HCT116 (cell line): Measurements from ENCODE around the gene TAF6. TPM values are rescaled to one million over a fixed set of nuclear protein-coding genes. Genes with fewer than 3 reads are reported as not detected.

Source experiments
- ATAC-seq: fragments of 200-7000 bp; cut with Tn5 transposase; 2 replicates; pipeline ENCODE4 v1.9.1; 2020; ENCODE audit warnings: mild to moderate bottlenecking, moderate library complexity
- BruUV-seq: library from RNA; stranded (reverse); fragments of 400-500 nt; replicated peaks from 2 replicates; lab custom pipeline; 2021; lab: Mats Ljungman, UMichigan
- CTCF ChIA-PET: fragments of 300-600 bp; sonication (Branson Sonifier 250); formaldehyde crosslinking; loops from one replicate; lab custom pipeline; 2021; ENCODE audit warnings: antibody characterized with exemption; lab: Charles Lee
- POLR2A ChIA-PET: fragments of 300-600, 350-600 bp; sonication (Branson Sonifier 250); formaldehyde crosslinking; loops from one replicate; lab custom pipeline; 2021; ENCODE audit warnings: antibody characterized with exemption; lab: Charles Lee
- RAD21 ChIA-PET, 2 experiments: fragments of 300-600 bp; sonication (Branson Sonifier 250); formaldehyde crosslinking; loops; one replicate each; lab custom pipeline; 2023; ENCODE audit warnings: low total read pairs in 2 of 2; ENCODE audit not compliant: uncharacterized antibody in 2 of 2, unreplicated experiment in 2 of 2, low non-redundant PET in 1 of 2; lab: Charles Lee
- DNase-seq: peaks from one replicate; pipeline ENCODE4 v3.0.0-alpha.2; 2010; ENCODE audit warnings: low read depth, low spot score
- H2AFZ ChIP-seq: fragments of 200-600 bp; shearing (Covaris generic), sonication (generic); 2 replicates; pipeline ENCODE4 v1.6.1; 2017; ENCODE audit warnings: low read depth, mixed run types, mixed read lengths, antibody characterized with exemption, low read length; ENCODE audit not compliant: poor library complexity, severe bottlenecking
- H3K27ac ChIP-seq: 2 replicates; pipeline ENCODE4 v1.5.1; 2012; ENCODE audit warnings: low read depth, low read length
- H3K27me3 ChIP-seq: fragments of 200-600 bp; sonication (generic); 2 replicates; pipeline ENCODE4 v1.6.1; 2016; ENCODE audit warnings: mixed run types, low read length, mixed read lengths; ENCODE audit not compliant: insufficient read depth
- H3K36me3 ChIP-seq, 2 experiments: fragments of 200-500 bp in 1 of 2; fragments of 200-600 bp in 1 of 2; sonication (Bioruptor generic) in 1 of 2; sonication (generic) in 1 of 2; 2 replicates each; pipeline versions ENCODE4 v1.5.1 to v1.6.1; 2014 to 2016; ENCODE audit warnings: low read length in 2 of 2, inconsistent platforms in 1 of 2, mixed read lengths in 1 of 2, mixed run types in 1 of 2; ENCODE audit not compliant: insufficient read depth in 2 of 2, control insufficient read depth in 1 of 2
- H3K4me1 ChIP-seq, 2 experiments: fragments of 200-600 bp in 1 of 2; sonication (generic) in 1 of 2; 2 replicates each; pipeline versions ENCODE4 v1.5.1 to v1.6.1; 2012 to 2017; ENCODE audit warnings: low read length in 2 of 2, inconsistent platforms in 1 of 2, mild to moderate bottlenecking in 1 of 2, mixed read lengths in 1 of 2, mixed run types in 1 of 2, moderate library complexity in 1 of 2; ENCODE audit not compliant: insufficient read depth in 2 of 2, control insufficient read depth in 1 of 2
- H3K4me2 ChIP-seq: fragments of 200-600 bp; sonication (generic); 2 replicates; pipeline ENCODE4 v1.6.1; 2017; ENCODE audit warnings: mixed run types, low read length, mixed read lengths
- H3K4me3 ChIP-seq, 2 experiments: fragments of 200-600 bp in 1 of 2; sonication (generic) in 1 of 2; replicated peaks in 1 of 2; 2 replicates each; pipeline ENCODE4 v1.5.1; 2011 to 2016; ENCODE audit warnings: low read length in 2 of 2, control low read depth in 1 of 2, low read depth in 1 of 2, mild to moderate bottlenecking in 1 of 2, mixed read lengths in 1 of 2, mixed run types in 1 of 2
- H3K79me2 ChIP-seq: fragments of 200-600 bp; sonication (generic); 2 replicates; pipeline ENCODE4 v1.6.1; 2017; ENCODE audit warnings: mild to moderate bottlenecking, mixed run types, low read length, moderate library complexity, mixed read lengths; ENCODE audit not compliant: insufficient read depth
- H3K9ac ChIP-seq: fragments of 200-600 bp; sonication (generic); 2 replicates; pipeline ENCODE4 v1.6.1; 2016; ENCODE audit warnings: low read length, mixed read lengths
- H3K9me2 ChIP-seq: fragments of 200-600 bp; sonication (generic), shearing (Covaris generic); 2 replicates; pipeline ENCODE4 v1.6.1; 2017; ENCODE audit warnings: mixed run types, mild to moderate bottlenecking, moderate library complexity; ENCODE audit not compliant: insufficient read depth
- H3K9me3 ChIP-seq, 2 experiments: fragments of 200-500 bp in 1 of 2; fragments of 200-600 bp in 1 of 2; sonication (Bioruptor generic) in 1 of 2; sonication (generic) in 1 of 2; 2 replicates each; pipeline ENCODE4 v1.6.1; 2014 to 2017; ENCODE audit warnings: low read length in 2 of 2, mixed read lengths in 2 of 2, inconsistent platforms in 1 of 2, low read depth in 1 of 2, mild to moderate bottlenecking in 1 of 2, mixed run types in 1 of 2, moderate library complexity in 1 of 2; ENCODE audit not compliant: control insufficient read depth in 1 of 2, insufficient read depth in 1 of 2
- H4K20me1 ChIP-seq: fragments of 200-600 bp; sonication (generic), shearing (Covaris generic); 2 replicates; pipeline ENCODE4 v1.6.1; 2017; ENCODE audit warnings: mixed run types, mild to moderate bottlenecking, moderate library complexity; ENCODE audit not compliant: insufficient read depth
- CBX3 ChIP-seq: IDR thresholded peaks from 2 replicates; pipeline ENCODE4 v1.6.1; 2012; ENCODE audit warnings: low read depth
- CEBPB ChIP-seq: IDR thresholded peaks from 2 replicates; pipeline ENCODE4 v1.6.1; 2012; ENCODE audit warnings: low read depth
- EGR1 ChIP-seq: IDR thresholded peaks from 2 replicates; pipeline ENCODE4 v1.6.1; 2012; ENCODE audit warnings: low read depth
- EZH2phosphoT487 ChIP-seq: fragments of 200-600 bp; IDR thresholded peaks from 2 replicates; pipeline ENCODE4 v1.6.1; 2018; ENCODE audit warnings: antibody characterized with exemption, borderline replicate concordance
- POLR2AphosphoS5 ChIP-seq: IDR thresholded peaks from 2 replicates; pipeline ENCODE4 v1.6.1; 2011; ENCODE audit warnings: mild to moderate bottlenecking, low read depth, low read length, moderate library complexity
- RAD21 ChIP-seq: IDR thresholded peaks from 2 replicates; pipeline ENCODE4 v1.6.1; 2012; ENCODE audit warnings: low read depth, mild to moderate bottlenecking
- SIN3A ChIP-seq: IDR thresholded peaks from 2 replicates; pipeline ENCODE4 v1.6.1; 2012; ENCODE audit warnings: low read depth
- SP1 ChIP-seq: IDR thresholded peaks from 2 replicates; pipeline ENCODE4 v1.6.1; 2012; ENCODE audit warnings: low read depth
- SRF ChIP-seq: IDR thresholded peaks from 2 replicates; pipeline ENCODE4 v1.6.1; 2012; ENCODE audit warnings: low read depth
- TCF7L2 ChIP-seq: IDR thresholded peaks from 2 replicates; pipeline ENCODE4 v1.7.0; 2011; ENCODE audit warnings: borderline replicate concordance, inconsistent platforms; ENCODE audit not compliant: insufficient read depth, insufficient read length; ENCODE audit errors: extremely low read depth
- ZFX ChIP-seq: fragments of 450-650 bp; IDR thresholded peaks from 2 replicates; pipeline ENCODE4 v1.6.1; 2017
- ZNF274 ChIP-seq: fragments of 200-500 bp; sonication (Bioruptor generic); IDR thresholded peaks from 2 replicates; pipeline ENCODE4 v1.6.1; 2014; ENCODE audit warnings: mild to moderate bottlenecking, low read depth, low read length, inconsistent platforms
- intact Hi-C: fragments of 100-400 bp; cut with micrococcal nuclease; formaldehyde crosslinking; loops from 2 replicates; pipeline ENCODE4 v1.10.0; 2022
- total RNA-seq: library from RNA; stranded (reverse); gene quantifications from one replicate; pipeline ENCODE4 v1.2.1, GENCODE V29; 2021; ENCODE audit not compliant: unreplicated experiment
- TF ChIP-seq, protein P1 (sequence below): IDR thresholded peaks from 2 replicates; pipeline ENCODE4 v1.6.1; 2012; ENCODE audit warnings: low read depth
- TF ChIP-seq, protein P2 (sequence below), 3 experiments: fragments of 200-600 bp in 1 of 3; sonication (generic) in 1 of 3; IDR thresholded peaks in 2 of 3; conservative IDR thresholded peaks in 1 of 3; 2 replicates each; pipeline ENCODE4 v1.5.1; 2012 to 2017; ENCODE audit warnings: low read depth in 2 of 3, low read length in 2 of 3, antibody characterized with exemption in 1 of 3, borderline replicate concordance in 1 of 3, control low read depth in 1 of 3, mild to moderate bottlenecking in 1 of 3, mixed read lengths in 1 of 3, mixed run types in 1 of 3, moderate library complexity in 1 of 3; ENCODE audit not compliant: insufficient read depth in 1 of 3
- TF ChIP-seq, protein P3 (sequence below): IDR thresholded peaks from 2 replicates; pipeline ENCODE4 v1.6.1; 2012

The TAF6 gene
- total RNA-seq, 1 experiment from 2014 or later: 67.4 TPM

DNA sequence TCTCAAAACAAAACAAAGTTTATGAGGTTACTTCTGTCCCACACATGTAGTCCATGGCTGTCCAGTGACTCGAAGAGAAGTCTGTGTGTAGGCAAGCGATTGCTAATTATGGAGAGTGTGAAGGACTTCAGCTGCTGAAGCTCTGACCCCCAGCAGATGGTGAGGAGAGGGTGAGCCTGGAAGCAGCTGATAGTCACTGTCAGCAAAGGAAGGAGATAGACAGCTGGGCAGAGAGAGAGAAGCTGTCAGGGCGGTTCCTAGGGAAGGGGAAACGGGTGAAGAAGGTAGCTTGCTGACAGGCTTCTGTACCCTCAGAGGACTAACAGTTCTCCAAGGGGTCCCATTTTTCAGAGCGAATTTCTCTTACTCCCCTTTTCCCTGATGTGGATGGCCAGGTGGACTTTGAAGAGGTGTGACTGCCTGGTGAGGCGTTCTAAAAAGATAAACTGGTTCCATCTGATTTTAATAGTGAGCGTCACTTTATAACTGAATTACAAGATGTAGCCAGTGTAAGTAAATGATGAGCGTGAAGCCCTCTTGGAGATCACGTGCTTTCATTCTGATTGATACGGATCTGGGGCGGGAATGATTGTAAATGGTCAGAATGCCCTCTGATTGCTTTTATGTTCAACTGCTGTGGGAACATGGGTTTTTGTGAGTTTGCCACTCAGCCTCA lies 57.5 kb downstream of the TAF6 start:
- TF ChIP-seq ZFX: no peak
- no peak for TF ChIP-seq RAD21
- Histone ChIP-seq H2AFZ (no peak overlapping the region), H3K36me3 (peaks cover 15 to 22% of the 10 kb centered on the region in 2 experiments; a peak in 3 of 4 replicates), H3K4me2 (no peak overlapping the region), H3K79me2 (no peaks in the 10 kb centered on the region), H3K4me1 (no peaks in the 10 kb centered on the region), H3K9me2 (no peaks in the 10 kb centered on the region), H3K4me3 (no peak overlapping the region), H3K27me3 (no peaks in the 10 kb centered on the region), H3K9me3 (no peaks in the 10 kb centered on the region), H3K9ac (no peak overlapping the region), H4K20me1 (no peaks in the 10 kb centered on the region), H3K27ac (no peak overlapping the region)
- POLR2A ChIA-PET: no interaction called here
- intact Hi-C loops: no loop called here
- RAD21 ChIA-PET: no interaction called here
- ATAC-seq (no peak), DNase-seq (no peak)
- CTCF ChIA-PET: no interaction called here
- BruUV-seq: no TSS peak

DNA sequence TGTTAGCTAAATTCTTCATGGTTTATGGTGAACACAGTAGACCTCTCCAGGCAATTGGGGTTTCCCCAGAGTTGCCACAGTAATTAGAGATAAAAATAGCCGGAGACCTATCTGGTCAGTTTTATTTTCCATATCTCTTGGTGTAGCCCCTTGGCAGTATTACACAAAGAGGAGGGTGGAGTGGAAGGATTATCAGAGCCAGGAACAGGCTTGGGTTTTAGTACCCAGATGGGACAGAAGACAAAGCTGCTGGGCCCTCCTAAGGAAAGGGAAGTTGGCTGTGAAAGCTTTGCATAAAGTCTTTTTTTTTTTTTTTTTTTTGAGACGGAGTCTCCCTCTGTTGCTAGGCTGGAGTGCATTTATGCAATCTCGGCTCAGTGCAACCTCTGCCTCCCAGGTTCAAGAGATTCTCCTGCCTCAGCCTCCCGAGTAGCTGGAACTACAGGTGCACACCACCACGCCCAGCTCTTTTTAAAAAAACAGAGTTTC lies 59.9 kb downstream of the TAF6 start:
- ChIA-PET CTCF (no interaction called here), POLR2A (no interaction called here), RAD21 (no interaction called here)
- no peak overlapping the region for H3K4me2 ChIP-seq
- intact Hi-C loops: no loop called here
- H3K4me3 ChIP-seq: no peak overlapping the region
- no TSS peak for BruUV-seq
- H3K4me1 ChIP-seq: no peaks in the 10 kb centered on the region
- peaks cover 15 to 18% of the 10 kb centered on the region in 2 experiments; a peak in 3 of 4 replicates for H3K36me3 ChIP-seq
- H3K79me2 ChIP-seq: no peaks in the 10 kb centered on the region
- ATAC-seq: no peak
- H3K9me3 ChIP-seq: no peaks in the 10 kb centered on the region
- no peaks in the 10 kb centered on the region for H4K20me1 ChIP-seq
- H2AFZ ChIP-seq: no peak overlapping the region
- no peaks in the 10 kb centered on the region for H3K9me2 ChIP-seq
- no peaks in the 10 kb centered on the region for H3K27me3 ChIP-seq
- no peak for DNase-seq
- H3K9ac ChIP-seq: no peak overlapping the region
- H3K27ac ChIP-seq: no peak overlapping the region
- TF ChIP-seq SIN3A (no peak), SRF (no peak), ZNF274 (no peak), ZFX (no peak), CEBPB (no peak), TCF7L2 (no peak), CBX3 (no peak), EZH2phosphoT487 (no peak), SP1 (no peak), EGR1 (no peak), POLR2AphosphoS5 (no peak)
- TF ChIP-seq, protein P1, sequence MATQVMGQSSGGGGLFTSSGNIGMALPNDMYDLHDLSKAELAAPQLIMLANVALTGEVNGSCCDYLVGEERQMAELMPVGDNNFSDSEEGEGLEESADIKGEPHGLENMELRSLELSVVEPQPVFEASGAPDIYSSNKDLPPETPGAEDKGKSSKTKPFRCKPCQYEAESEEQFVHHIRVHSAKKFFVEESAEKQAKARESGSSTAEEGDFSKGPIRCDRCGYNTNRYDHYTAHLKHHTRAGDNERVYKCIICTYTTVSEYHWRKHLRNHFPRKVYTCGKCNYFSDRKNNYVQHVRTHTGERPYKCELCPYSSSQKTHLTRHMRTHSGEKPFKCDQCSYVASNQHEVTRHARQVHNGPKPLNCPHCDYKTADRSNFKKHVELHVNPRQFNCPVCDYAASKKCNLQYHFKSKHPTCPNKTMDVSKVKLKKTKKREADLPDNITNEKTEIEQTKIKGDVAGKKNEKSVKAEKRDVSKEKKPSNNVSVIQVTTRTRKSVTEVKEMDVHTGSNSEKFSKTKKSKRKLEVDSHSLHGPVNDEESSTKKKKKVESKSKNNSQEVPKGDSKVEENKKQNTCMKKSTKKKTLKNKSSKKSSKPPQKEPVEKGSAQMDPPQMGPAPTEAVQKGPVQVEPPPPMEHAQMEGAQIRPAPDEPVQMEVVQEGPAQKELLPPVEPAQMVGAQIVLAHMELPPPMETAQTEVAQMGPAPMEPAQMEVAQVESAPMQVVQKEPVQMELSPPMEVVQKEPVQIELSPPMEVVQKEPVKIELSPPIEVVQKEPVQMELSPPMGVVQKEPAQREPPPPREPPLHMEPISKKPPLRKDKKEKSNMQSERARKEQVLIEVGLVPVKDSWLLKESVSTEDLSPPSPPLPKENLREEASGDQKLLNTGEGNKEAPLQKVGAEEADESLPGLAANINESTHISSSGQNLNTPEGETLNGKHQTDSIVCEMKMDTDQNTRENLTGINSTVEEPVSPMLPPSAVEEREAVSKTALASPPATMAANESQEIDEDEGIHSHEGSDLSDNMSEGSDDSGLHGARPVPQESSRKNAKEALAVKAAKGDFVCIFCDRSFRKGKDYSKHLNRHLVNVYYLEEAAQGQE: no peak
- TF ChIP-seq, protein P2, sequence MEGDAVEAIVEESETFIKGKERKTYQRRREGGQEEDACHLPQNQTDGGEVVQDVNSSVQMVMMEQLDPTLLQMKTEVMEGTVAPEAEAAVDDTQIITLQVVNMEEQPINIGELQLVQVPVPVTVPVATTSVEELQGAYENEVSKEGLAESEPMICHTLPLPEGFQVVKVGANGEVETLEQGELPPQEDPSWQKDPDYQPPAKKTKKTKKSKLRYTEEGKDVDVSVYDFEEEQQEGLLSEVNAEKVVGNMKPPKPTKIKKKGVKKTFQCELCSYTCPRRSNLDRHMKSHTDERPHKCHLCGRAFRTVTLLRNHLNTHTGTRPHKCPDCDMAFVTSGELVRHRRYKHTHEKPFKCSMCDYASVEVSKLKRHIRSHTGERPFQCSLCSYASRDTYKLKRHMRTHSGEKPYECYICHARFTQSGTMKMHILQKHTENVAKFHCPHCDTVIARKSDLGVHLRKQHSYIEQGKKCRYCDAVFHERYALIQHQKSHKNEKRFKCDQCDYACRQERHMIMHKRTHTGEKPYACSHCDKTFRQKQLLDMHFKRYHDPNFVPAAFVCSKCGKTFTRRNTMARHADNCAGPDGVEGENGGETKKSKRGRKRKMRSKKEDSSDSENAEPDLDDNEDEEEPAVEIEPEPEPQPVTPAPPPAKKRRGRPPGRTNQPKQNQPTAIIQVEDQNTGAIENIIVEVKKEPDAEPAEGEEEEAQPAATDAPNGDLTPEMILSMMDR (IDR thresholded peaks at IDR 0.05 in 2 of 3, conservative IDR thresholded peaks at IDR 0.05 in 1 of 3; ENCODE audit: borderline replicate concordance in 1 of 3, insufficient read depth in 1 of 3, low read depth in 2 of 3, low read length in 2 of 3): no peak
- TF ChIP-seq, protein P3, sequence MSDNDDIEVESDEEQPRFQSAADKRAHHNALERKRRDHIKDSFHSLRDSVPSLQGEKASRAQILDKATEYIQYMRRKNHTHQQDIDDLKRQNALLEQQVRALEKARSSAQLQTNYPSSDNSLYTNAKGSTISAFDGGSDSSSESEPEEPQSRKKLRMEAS: no peak
